Cardiac septum (tissue), 1 donor: ENCODE results near the gene SHOC1. TPM values are rescaled to one million over a fixed set of nuclear protein-coding genes. Genes with fewer than 3 reads are reported as not detected.
"Not testable (repeated sequence)": the region's sequence is repeated elsewhere in the genome, so short reads cannot be mapped to it uniquely, and the experiment has no call there.

ENCODE experiments used
- DNase-seq: peaks from one replicate; pipeline ENCODE4 v3.0.0-alpha.2; 2020; ENCODE audit warnings: low spot score
- intact Hi-C: fragments of 100-400 bp; cut with DNase I; formaldehyde crosslinking; loops from one replicate; pipeline ENCODE4 v1.14.0; 2022
- long read RNA-seq: library from polyadenylated mRNA; unstranded; transcript quantifications from one replicate; pipeline ENCODE4 v2.0.0, GENCODE V29; 2021
- total RNA-seq: library from RNA; stranded (reverse); fragmentation: NEBNext Ultra II Directional; extraction: Animal tissue kit (Norgen Biotek cat#: 25700); gene quantifications from one replicate; pipeline ENCODE4 v1.2.1, GENCODE V29; 2021
- donor health status: DM: no; HTN: no; CAD: no.

SHOC1 gene
- total RNA-seq: not detected
- long read RNA-seq, partial matches to known transcripts: 0 of 4 reads
- long read RNA-seq, other reads (novel, unspliced or antisense): 4 of 4 reads

- no peak for DNase-seq
- intact Hi-C loops: no loop called here
Measured at GRCh38 chr9:111794835-111795556, at the start of gene SHOC1. Gene SHOC1 (minus strand): TSS chr9:111794937. CDS start chr9:111791418, 3,519 bp downstream.

GRCh38 chr9:111843971-111844370, 49.2 kb upstream of the SHOC1 start:
- DNase-seq: no peak
- intact Hi-C loops: no loop called here

- no peak for DNase-seq
- intact Hi-C loops: no loop called here
Measured at GRCh38 chr9:111842313-111842712, 47.6 kb upstream of the SHOC1 start.

- no peak for DNase-seq
- intact Hi-C loops: no loop called here
Measured at GRCh38 chr9:111840442-111840841, 45.7 kb upstream of the SHOC1 start.

- no peak for DNase-seq
- intact Hi-C loops: no loop called here
Measured at GRCh38 chr9:111839987-111840386, 45.2 kb upstream of the SHOC1 start.

GRCh38 chr9:111839387-111839786, 44.6 kb upstream of the SHOC1 start:
- no peak for DNase-seq
- intact Hi-C loops: no loop called here

- intact Hi-C loops: no loop called here
Measured at GRCh38 chr9:111838439-111838838, 43.7 kb upstream of the SHOC1 start.

GRCh38 chr9:111836311-111836710, 41.6 kb upstream of the SHOC1 start:
- DNase-seq: no peak
- intact Hi-C loops: no loop called here

More at GRCh38 chr9:111838439-111838838, 43.7 kb upstream of the SHOC1 start:
- DNase-seq: no peak

- DNase-seq: no peak
- intact Hi-C loops: no loop called here
Measured at GRCh38 chr9:111833941-111834340, 39.2 kb upstream of the SHOC1 start.

GRCh38 chr9:111832449-111832848, 37.7 kb upstream of the SHOC1 start:
- DNase-seq: no peak
- intact Hi-C loops: no loop called here

GRCh38 chr9:111831371-111832108, 36.8 kb upstream of the SHOC1 start:
- intact Hi-C loops: no loop called here
- no peak for DNase-seq

- intact Hi-C loops: no loop called here
- no peak for DNase-seq
Measured at GRCh38 chr9:111828193-111828592, 33.5 kb upstream of the SHOC1 start.

- intact Hi-C loops: no loop called here
- no peak for DNase-seq
Measured at GRCh38 chr9:111825468-111826145, 30.9 kb upstream of the SHOC1 start.

- intact Hi-C loops: no loop called here
- no peak for DNase-seq
Measured at GRCh38 chr9:111821006-111821528, 26.3 kb upstream of the SHOC1 start.

- DNase-seq: no peak
- intact Hi-C loops: no loop called here
Measured at GRCh38 chr9:111819360-111819759, 24.6 kb upstream of the SHOC1 start.

- no peak for DNase-seq
- intact Hi-C loops: no loop called here
Measured at GRCh38 chr9:111815285-111816070, 20.7 kb upstream of the SHOC1 start.

GRCh38 chr9:111812337-111812736, 17.6 kb upstream of the SHOC1 start:
- intact Hi-C loops: no loop called here
- DNase-seq: no peak

GRCh38 chr9:111810908-111811307, 16.2 kb upstream of the SHOC1 start:
- DNase-seq: no peak
- intact Hi-C loops: no loop called here

GRCh38 chr9:111810415-111810814, 15.7 kb upstream of the SHOC1 start:
- DNase-seq, intact Hi-C loops: not testable (repeated sequence)
